NCI-H1092 treated with DMSO at 0.1 percent for 48 hours (cell line): ENCODE results near the gene MAGI3.

Experiments
- DNase-seq: peaks from one replicate; lab custom pipeline; 2025; lab: John Stamatoyannopoulos, UW

Gene MAGI3

DNA sequence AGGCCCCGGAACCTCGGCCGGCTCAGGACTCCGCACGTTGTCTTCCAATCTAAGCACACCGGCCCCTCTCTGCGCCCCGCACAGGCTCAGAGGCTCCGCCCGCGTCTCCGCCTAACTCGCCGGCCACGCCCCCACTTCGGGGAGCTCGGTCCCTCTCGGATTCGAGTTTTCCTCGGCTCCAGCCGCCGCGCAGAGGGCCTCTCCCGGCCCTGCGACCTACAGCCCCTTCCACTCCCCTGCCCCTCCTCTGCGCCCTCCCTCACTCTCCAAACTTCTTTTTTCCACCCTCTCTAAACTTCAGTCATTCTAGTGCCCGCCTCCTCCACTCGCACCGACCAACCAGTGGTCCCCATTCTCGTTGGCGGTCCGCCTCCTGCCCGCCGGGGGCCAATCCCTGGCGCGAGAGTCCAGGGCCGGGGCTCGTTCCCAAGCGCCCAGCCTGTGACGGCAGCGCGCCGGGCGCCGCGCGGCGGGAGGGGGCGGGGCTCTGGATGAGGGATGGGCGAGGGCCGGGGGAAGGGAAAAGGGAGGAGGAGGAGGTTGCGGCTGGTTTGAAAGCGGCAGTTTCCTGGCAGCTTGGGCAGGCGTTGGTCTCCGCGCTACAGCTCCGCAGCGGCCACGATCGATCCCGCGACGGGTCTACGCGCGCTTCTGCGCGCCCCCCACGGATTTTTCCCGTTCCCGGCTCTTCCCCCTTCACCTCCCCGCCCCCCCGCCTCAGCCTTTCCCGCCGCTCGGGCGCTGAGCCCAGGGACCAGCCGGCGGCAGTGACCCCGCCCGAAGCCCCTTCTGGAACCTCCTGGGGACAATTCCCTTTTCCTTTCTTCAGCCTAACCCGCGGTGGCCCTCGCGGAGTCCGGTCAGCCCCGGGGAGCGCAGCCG lies at the start of gene MAGI3:
Gene MAGI3, plus strand, starts transcription at position 563 of the 882 bp plus-strand sequence. CDS start 519 bp downstream, outside the sequence.
- DNase-seq, result peak; percentile 96

DNA sequence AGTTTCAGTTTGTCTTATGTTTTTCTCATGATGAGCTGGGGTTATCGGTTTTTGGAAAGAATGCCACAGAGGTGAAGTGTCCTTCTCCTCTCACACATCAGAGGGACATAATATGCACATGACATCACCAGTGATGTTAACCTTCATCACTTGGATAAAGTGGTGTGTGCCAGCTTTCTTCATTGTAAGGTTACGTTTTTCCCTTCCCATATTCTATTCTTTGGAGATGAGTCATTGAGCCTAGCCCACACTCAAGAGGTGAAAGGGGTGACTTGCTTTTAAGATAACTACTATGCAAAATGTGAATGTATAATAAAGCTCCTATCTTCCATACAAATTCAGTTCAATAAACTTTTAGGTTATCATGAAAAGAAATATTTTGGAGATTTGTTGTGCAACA lies 36.7 kb upstream of the MAGI3 start:
- no peak for DNase-seq

DNA sequence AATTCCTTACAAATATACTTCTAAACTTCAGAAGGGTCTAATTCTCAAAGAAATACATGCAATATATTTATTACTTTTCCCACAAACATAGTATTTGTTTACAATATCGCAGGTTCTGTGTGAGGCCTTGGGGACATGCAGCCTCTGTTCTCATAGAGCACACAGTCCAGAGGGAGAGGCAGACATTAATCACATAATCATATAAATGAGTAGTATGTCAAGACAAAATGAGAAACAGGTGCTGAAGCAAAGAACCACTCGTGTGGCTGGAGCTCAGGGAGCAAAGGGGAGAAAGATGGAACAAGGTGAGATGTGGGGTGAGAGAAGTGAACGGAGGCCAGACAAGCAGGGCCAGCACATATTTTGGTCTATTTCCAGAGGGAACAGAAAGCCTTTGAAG lies 26.4 kb upstream of the MAGI3 start:
- no peak for DNase-seq

DNA sequence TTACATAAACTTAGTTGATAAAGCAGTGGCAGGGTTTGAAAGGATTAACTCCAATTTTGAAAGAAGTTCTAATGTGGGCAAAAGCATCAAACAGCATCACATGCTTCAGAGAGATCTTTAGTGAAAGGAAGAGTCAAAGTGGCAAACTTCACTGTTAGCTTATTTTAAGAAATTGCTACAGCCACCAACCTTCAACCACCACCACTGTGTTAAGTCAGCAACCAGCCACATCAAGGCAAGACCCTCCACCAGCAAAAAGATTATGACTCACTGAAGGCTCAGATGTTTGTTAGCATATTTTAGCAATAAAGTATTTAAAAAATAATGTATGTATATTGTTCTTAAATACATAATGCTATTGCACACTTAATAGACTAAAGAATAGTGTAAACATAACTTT lies 21.3 kb upstream of the MAGI3 start:
- DNase-seq, result no peak

DNA sequence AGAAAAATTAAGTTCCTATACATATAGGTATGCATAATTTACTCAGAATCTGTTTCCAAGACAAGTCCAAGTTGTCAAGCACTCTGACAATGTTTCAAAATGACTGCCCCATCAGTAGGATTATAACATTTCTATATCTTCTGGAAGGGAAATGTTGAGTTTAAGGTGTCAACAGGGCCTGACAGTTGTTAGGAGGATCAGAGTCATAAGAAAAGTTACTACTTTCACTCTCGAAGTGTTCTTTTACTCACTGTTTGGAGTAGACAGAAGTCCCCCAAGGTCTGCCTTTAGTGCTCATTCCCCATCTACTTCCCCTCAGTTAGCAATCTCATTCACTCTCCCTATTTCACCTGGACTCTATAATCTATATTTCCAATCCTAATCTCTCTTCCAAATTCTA lies 20.6 kb upstream of the MAGI3 start:
- DNase-seq, result no peak

DNA sequence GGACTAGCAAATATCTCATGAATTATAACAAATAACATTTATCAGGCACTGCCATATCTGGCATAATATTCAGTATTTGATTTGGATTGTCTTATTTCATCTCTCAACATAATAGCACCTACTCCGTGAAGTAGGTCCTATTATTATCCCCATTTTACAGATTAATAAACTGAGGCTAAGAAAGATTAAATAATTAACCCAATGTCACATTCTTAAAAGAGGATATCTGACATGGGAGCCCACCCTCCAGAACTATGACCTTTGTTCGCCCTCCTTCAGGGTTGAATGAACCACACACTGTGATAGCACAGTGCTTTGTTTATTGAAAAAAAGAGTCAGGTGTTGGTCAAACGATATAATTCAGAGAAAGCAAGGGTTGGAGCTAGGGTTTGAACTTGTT lies 19.4 kb upstream of the MAGI3 start:
- DNase-seq, result no peak

DNA sequence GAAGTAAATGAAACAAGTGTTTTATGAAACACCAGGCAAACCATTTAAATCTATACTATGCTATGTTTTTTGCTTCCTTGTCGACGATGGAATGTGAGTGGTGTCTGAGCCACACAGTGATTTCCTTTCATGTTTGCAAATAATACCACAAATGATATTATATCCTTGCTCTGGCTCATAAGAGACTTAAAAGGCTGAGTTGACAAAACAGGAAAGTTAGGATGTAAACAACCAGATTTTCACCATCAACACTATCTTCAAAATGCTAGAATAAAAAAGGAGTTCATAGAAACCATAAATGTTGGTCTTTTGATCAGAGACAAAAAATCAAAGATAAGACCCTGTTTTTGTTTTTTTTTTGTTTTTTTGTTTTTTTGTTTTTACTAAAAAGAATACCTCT lies 17.8 kb upstream of the MAGI3 start:
- no peak for DNase-seq

DNA sequence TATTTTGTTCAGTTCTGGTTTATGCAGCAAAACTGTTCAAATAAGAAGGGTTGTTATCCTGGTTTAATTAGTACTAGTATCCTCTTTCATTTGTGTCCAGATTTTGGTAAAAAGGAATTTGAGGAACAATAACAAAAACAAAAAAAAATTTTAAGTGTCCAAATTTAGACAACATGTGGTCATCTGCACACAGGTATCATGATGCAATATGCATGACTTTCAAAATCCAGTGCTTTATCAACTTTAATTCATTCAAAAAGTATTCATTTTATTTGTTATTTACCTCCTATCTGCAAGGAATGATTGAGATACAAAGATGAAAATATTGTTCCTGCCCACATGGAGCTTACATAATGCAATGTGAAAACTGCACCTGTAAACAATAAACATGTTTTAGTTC lies 16.7 kb upstream of the MAGI3 start:
- no peak for DNase-seq

DNA sequence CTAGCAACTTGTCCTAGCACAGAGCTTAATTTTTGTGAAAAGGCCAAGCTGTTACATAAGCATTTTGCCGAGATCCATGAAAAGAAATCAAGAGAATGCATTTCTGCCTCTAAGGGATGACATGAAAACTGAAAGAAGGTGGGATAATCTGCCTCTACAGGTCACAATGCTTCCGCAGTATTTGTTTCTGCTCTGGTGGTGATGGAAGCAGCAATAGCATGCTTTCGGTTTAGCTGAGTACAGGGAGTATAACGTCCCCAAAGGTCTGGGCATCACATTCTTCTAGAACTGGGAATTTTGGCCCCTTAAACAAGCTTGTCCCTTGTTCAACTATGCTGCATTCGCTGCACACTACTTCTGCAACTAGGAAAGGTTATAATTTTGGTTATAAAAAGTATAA lies 14.4 kb upstream of the MAGI3 start:
- DNase-seq, result no peak

DNA sequence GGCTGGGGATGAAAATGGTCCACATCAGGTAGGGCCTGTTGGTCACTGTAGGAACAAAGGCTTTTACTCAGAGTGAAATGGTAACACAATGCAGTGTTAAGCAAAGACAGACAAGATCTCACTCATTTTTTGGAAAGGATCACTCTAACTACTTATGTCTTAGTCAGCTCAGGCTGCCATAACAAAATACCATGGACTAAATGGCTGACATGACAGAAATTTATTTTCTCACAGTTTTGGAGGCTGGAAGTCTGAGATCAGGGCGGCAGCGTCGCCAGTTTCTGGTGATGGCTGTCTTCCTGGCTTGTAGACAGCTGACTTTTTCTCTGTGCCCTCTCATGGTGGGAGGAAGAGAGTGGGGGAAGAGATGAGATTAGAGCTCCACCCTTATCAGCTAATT lies 10.2 kb upstream of the MAGI3 start:
- DNase-seq, result no peak

DNA sequence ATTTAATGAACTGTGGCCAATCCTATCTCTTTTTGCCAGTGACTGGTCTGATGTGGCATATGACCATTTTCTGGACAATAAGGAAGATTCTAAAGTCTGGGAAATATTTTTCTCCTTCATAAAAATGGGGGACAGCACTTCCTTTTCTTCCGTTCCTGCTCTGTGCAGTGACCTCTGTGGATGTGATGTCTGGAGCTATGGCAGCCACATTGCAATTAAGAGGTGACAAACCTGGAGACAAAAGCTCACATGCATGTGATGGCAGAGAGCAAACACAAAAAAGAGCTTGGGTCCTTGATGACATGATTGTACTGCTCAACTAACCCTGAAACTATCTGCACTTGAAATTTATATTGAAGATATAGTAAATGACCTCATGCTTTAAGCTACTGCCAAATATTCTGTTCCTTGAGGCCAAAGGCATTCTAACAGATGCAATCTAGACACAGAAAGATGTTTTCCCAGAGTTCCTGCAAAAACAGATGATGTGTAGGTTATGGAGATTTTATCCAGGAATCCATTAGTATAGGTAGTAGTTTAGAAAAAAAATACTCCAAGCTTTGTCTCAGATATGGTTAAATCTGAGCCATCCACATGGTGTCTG lies 2.2 kb upstream of the MAGI3 start:
- no peak for DNase-seq

DNA sequence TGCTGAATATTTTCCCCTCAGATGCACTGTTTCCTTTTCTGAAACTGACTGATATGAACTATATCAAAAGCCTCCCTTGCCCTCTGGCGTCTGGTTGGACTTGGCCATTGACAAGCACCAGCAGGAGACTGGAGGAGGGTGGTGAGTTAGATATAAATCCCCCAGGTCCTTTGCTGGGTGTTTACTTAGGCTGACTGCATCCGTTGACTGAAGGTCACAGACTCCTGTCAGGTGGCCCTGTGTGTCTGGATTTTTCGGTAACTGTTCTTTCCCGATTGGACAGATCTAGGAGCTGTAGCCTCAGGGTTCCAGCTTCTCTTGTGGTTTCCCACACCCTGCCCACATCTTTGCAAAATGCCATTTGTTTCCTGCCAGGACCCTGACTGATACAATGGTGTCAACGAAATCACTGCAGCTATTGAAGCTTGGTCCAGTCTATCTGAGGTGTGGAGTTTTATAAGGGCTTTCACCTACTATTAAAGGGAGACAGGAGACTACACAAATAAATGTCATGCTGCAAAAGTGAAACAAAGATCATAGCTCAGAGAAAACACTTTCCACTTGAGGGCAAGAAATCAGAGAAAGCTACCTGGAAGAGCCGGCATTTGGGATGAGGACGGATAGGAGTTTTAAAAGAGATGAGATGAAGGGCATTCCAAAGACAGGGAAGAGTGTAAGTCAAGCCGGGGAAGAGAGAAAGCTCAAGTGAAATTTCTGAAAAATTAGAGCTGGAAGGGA lies 1.5 kb upstream of the MAGI3 start:
- DNase-seq, result peak; percentile 3

DNA sequence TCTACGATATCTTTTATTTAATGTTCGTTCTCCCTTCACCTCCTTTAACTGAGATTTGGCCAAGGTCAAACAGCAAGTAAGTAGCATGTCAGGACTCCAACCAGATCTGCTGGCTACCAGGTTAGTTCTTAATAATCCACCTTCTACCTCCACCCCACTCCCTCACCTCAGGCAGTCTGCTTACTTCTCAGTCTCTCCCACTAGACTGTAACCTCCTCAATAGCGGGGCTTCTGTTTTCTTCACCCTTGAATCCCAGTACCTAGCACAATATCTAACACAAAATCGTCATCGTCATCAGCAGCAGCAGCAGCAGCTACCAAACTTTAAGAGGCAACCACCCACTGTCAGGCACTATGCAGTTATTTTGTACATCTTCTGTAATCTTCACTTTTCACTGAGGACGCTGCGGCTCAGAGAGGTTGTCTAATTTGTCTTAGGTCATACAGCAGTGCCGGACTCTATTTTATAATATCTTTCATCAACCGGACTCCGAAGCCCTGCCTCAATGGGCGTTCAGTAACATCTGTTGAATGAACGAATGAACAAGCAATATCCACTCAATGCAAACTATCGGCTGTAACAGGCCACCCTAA lies 859 bp upstream of the MAGI3 start:
- DNase-seq, result no peak

DNA sequence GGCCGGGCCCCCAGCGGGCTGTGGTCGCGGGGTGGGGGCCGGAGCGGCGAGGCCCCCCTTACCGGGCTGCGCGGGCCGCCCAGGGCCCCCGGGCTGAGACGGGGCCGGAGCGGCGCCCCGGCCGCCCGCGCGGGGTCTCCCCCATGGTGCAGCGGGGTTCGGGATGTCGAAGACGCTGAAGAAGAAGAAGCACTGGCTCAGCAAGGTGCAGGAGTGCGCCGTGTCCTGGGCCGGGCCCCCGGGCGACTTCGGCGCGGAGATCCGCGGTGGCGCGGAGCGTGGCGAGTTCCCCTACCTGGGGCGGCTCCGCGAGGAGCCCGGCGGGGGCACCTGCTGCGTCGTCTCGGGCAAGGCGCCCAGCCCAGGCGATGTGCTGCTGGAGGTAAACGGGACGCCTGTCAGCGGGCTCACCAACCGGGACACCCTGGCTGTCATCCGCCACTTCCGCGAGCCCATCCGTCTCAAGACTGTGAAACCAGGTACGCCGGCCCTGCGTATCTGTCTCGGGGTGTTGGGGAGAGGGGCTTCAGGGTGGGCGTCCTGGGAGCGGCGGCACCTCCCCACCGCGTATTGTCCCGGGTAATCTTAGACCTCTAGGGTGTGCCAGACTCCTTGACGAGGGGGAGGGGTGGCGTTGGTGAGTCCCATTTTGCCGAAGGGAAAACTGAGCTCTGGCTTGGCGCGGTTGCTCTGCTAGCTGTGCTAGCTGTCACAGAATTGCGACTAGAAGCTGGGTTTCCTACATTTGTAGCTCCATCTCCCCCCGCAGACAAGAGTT lies 745 bp downstream of the MAGI3 start:
- DNase-seq, result peak; percentile 49

DNA sequence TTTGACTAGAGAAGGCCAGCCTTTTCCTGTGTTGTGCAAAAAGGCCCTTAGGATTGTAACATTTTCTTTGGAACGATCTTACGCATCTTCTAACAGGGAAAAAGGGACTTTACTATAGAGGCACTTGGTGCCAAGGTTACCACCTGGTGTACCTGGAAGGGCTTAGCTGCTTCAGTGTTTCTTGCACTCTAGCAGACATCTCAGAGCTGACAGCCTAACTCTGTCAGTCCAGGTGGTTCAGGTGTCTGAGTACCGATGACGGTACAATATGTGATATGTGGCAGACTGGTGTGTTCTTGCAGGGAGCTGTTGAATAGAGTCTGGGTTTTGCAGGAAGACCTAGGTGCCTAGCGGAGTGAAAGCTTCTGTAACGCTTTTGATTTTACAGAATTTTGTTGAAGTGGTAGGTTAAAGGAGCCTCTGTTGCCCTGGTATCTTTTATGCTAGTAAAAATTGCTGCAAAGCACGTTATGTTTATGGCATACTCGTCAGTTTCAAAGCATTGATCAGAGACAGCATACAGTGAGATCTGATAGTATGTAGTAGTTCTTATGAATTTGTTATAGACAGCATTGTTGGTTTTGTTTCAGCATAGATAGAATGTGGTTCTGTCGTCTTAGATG lies 1.4 kb downstream of the MAGI3 start:
- peak; percentile 25 for DNase-seq

DNA sequence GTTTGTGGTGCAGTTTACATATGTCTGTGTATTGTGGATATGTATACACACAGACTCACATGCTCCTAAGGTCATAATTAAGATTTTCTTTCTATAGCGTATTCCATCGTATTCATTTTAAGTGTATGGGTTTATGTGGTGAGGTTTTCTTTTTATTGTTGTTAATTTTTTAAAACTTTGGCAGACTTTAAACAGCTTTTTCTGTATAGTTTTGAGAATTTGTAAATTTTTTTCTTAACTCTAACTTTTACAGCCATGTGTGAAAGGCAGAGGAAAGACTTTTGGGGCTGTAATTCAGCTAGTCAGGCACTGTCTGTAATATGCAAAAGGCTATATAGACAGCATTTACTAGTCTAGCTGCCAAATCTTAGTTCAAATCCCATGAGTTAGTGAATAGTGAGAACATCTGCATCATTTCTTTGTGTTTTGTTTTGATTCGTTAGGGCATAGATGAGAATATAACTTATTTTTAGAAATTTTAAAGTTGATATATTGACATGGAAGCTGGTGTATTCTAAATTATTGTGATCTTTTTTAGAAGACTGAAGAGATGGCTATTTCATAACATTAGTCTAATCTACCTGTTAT lies 2.3 kb downstream of the MAGI3 start:
- DNase-seq, result no peak

DNA sequence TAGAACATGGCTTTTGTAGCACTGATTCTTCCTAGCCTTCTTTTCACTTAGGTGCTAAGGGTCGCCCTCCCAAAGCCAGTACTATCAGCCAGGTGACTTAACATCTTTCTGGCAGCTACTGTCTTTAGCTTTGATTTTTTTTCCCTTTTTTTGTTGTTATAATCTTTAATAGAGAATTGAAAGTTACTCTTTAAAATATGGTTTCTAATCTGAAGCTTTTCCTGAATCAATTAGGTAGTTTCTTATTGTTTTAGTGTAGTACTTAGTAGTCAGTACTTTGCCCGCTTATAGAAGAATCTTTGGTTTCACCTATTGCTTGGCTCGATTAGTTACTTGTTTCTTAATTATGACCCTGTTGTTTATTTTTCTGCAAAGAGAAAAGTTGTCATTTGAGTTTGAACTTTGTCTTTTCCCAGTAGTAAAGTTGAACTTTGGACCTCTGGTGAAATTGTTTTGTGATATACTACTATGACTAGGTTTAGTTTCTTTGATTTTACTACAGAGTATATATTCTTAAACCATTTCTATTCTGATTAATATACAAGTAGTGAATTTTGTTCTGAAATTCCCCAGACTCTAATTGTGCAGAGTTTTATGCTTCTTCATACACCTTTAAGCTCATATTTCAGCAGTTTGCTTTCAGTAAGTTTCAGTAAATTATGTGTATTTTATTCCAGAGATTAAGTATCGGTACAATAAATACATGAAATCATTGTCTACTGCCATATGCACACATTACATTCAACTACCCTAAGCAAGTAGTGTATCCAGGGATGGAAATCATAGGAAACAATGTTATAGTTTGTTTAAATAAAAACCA lies 3.9 kb downstream of the MAGI3 start:
- no peak for DNase-seq

DNA sequence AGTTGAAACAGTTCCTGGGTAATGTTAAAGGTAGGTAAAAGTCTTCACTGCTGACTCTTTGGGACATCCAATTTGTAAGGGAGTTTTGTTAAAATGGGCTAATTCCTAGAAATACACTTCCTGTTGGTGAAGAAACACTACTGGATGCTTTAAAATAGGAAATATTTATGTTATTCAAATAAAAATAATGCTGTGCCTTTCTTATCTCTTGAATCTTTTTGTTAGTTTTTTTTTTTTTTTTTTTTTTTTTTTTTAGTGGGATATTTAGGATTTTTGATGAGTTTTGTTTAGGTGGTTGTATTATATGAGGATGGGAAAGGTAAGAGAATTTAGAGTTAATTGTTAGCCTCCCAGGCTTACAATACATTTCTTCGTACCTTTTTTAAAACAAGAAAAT lies 4.5 kb downstream of the MAGI3 start:
- DNase-seq, result no peak

DNA sequence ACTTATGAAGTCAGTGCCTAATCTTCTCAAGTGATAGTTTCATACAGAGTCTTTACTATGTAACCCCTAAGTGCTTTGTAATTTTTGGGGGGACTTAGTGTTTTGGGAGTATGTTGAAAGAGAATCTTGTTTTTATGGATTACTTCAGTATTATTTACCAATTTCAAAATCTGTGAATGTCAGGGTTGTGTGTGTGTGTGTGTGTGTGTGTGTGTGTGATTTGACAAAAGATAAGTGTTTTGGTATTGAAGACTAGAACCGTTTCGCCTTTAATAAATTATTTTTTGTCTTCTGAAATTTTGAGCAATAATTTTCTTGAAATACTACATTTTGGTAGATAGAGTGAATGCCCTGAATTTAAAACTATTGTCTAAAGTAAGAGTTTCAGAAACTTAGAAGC lies 5.8 kb downstream of the MAGI3 start:
- no peak for DNase-seq

DNA sequence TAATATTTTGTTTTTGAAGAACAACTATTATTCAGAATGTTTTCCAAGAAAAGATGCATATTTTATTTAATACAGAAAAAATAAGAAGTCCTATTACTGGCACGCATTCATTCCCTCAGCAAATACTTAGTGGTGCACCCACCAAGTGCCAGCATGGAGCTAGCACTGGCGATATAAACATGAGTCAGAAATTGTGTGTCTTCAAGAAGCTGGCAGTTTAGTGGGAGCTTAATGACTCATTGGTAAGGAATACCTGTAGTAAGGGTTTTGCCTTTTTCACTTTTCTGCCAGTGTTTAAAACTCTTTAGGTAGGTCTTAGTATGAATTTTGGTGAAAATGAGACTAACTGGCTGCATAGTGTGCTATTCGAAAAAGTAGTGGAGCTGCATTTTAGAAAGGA lies 6.3 kb downstream of the MAGI3 start:
- DNase-seq, result no peak
